Suppressor macrophage (primary cell): ENCODE results near the gene KIAA0513.
A peak's percentile ranks its signal among the peaks of the same experiment; 100 is the strongest.

Experiments used
- DNase-seq, 4 experiments: peaks; one replicate each; pipeline ENCODE4 v3.0.0-alpha.2; 2020 to 2022

Gene KIAA0513

GRCh38 chr16:85004587-85005205, 22.9 kb upstream of the KIAA0513 start:
- no peak for DNase-seq

GRCh38 chr16:85005285-85006069, 22.1 kb upstream of the KIAA0513 start:
- no peak for DNase-seq

GRCh38 chr16:85006639-85007038, 21.0 kb upstream of the KIAA0513 start:
- no peak for DNase-seq

- peak in 2 of 4 experiments; percentile 51 to 55 for DNase-seq
Measured at GRCh38 chr16:85007496-85008214, 19.9 kb upstream of the KIAA0513 start.

- DNase-seq = peak in 2 of 4 experiments; percentile 30 to 33
Measured at GRCh38 chr16:85008271-85008670, 19.3 kb upstream of the KIAA0513 start.

GRCh38 chr16:85010446-85010930, 17.1 kb upstream of the KIAA0513 start:
- DNase-seq = peak in 1 of 4 experiments; percentile 20

- DNase-seq = peak; percentile 90 to 96 (median 93)
Measured at GRCh38 chr16:85010931-85011845, 16.4 kb upstream of the KIAA0513 start, which contains the start of gene ZDHHC7. Gene ZDHHC7, minus strand, starts transcription at chr16:85011535. Its CDS starts 20,917 bp downstream, at chr16:84990618.

GRCh38 chr16:85011846-85012284, 15.7 kb upstream of the KIAA0513 start:
- no peak for DNase-seq

GRCh38 chr16:85014311-85014710, 13.3 kb upstream of the KIAA0513 start:
- peak in 1 of 4 experiments; percentile 46 for DNase-seq

GRCh38 chr16:85015481-85016187, 12.0 kb upstream of the KIAA0513 start:
- peak in 3 of 4 experiments; percentile 27 to 74 (median 64) for DNase-seq

GRCh38 chr16:85017151-85017550, 10.4 kb upstream of the KIAA0513 start:
- DNase-seq = peak; percentile 82 to 90 (median 88)

- no peak for DNase-seq
Measured at GRCh38 chr16:85017633-85018032, 10.0 kb upstream of the KIAA0513 start.

GRCh38 chr16:85018529-85019236, 8.9 kb upstream of the KIAA0513 start:
- no peak for DNase-seq

GRCh38 chr16:85019659-85020245, 7.8 kb upstream of the KIAA0513 start:
- DNase-seq = no peak

GRCh38 chr16:85025781-85026653, 1.6 kb upstream of the KIAA0513 start:
- DNase-seq = peak; percentile 54 to 81 (median 70)

- DNase-seq = peak in 1 of 4 experiments; percentile 36
Measured at GRCh38 chr16:85026703-85027102, 892 bp upstream of the KIAA0513 start.

- peak in 2 of 4 experiments; percentile 56 to 68 for DNase-seq
Measured at GRCh38 chr16:85027958-85028684, 526 bp downstream of the KIAA0513 start.
